HepG2 (cell line): Measurements from ENCODE around the gene ESR2. TPM values are rescaled to one million over a fixed set of nuclear protein-coding genes. Genes with fewer than 3 reads are reported as not detected.

Experiments
- ATF7 ChIP-seq, 2 experiments: fragments of 450-650 bp in 1 of 2; sonication (generic) in 1 of 2; formaldehyde crosslinking in 1 of 2; IDR thresholded peaks; 2 replicates each; pipeline versions ENCODE4 v1.4.0 to v1.6.1; 2016 to 2020; ENCODE audit warnings: antibody characterized with exemption in 1 of 2, mild to moderate bottlenecking in 1 of 2, missing genetic modification reagents in 1 of 2
- CBX2 ChIP-seq, 2 experiments: fragments of 200-600 bp in 1 of 2; sonication (generic); formaldehyde crosslinking in 1 of 2; IDR thresholded peaks; 2 replicates each; pipeline versions ENCODE4 v1.7.0 to v1.8.1; 2018 to 2022; ENCODE audit warnings: low read depth in 2 of 2, low read length in 1 of 2, mild to moderate bottlenecking in 1 of 2, missing genetic modification reagents in 1 of 2
- GABPB1 ChIP-seq: IDR thresholded peaks from 2 replicates; pipeline ENCODE4 v1.6.1; 2016; ENCODE audit warnings: mild to moderate bottlenecking, missing genetic modification reagents, moderate library complexity, missing compliant biosample characterization
- MTERF4 ChIP-seq: sonication (generic); formaldehyde crosslinking; IDR thresholded peaks from 2 replicates; pipeline ENCODE4 v1.8.0; 2023; ENCODE audit warnings: mild to moderate bottlenecking, missing genetic modification reagents
- MYPOP ChIP-seq: sonication (generic); formaldehyde crosslinking; IDR thresholded peaks from 2 replicates; pipeline ENCODE4 v1.8.1; 2023; ENCODE audit warnings: mild to moderate bottlenecking, moderate library complexity, missing genetic modification reagents
- NFE2 ChIP-seq: sonication (generic); formaldehyde crosslinking; IDR thresholded peaks from 2 replicates; pipeline ENCODE4 v1.4.0; 2020; ENCODE audit warnings: missing genetic modification reagents
- NFKB2 ChIP-seq: sonication (generic); formaldehyde crosslinking; IDR thresholded peaks from 2 replicates; pipeline ENCODE4 v1.4.0; 2020; ENCODE audit warnings: missing genetic modification reagents, borderline replicate concordance
- SMYD3 ChIP-seq: sonication (generic); formaldehyde crosslinking; IDR thresholded peaks from 2 replicates; pipeline ENCODE4 v1.8.1; 2023; ENCODE audit warnings: mild to moderate bottlenecking, missing genetic modification reagents
- UBTF ChIP-seq: sonication (generic); formaldehyde crosslinking; IDR thresholded peaks from 2 replicates; pipeline ENCODE4 v1.4.0; 2020; ENCODE audit warnings: mild to moderate bottlenecking, missing genetic modification reagents
- ZNF136 ChIP-seq: sonication (generic); formaldehyde crosslinking; IDR thresholded peaks from 2 replicates; pipeline ENCODE4 v1.8.1; 2022; ENCODE audit warnings: low read depth, mild to moderate bottlenecking, moderate library complexity, missing genetic modification reagents
- ZNF501 ChIP-seq: sonication (generic); formaldehyde crosslinking; IDR thresholded peaks from 2 replicates; pipeline ENCODE4 v1.5.1; 2020; ENCODE audit warnings: mild to moderate bottlenecking, moderate library complexity, missing genetic modification reagents
- ZNF570 ChIP-seq: sonication (generic); formaldehyde crosslinking; IDR thresholded peaks from 2 replicates; pipeline ENCODE4 v1.4.0; 2020; ENCODE audit warnings: mild to moderate bottlenecking, missing genetic modification reagents, borderline replicate concordance
- ZNF652 ChIP-seq: IDR thresholded peaks from 2 replicates; pipeline ENCODE4 v1.6.1; 2016; ENCODE audit warnings: low read depth, borderline replicate concordance
- ZSCAN25 ChIP-seq: sonication (generic); formaldehyde crosslinking; IDR thresholded peaks from 2 replicates; pipeline ENCODE4 v1.8.0; 2022; ENCODE audit warnings: mild to moderate bottlenecking, missing genetic modification reagents
- polyA plus RNA-seq, 8 experiments: library from polyadenylated mRNA; depleted of rRNA in 3 of 8; stranded (reverse) in 7 of 8; unstranded in 1 of 8; fragments of >200 nt; fragmentation: Illumina TruSeq in 4 of 8; extraction: Trizol in 4 of 8; gene quantifications; 2 replicates each; pipeline versions ENCODE4 v1.2.1 to v1.2.3, GENCODE V29; 2011 to 2016; ENCODE audit warnings: low read depth in 4 of 8, missing spikeins in 1 of 8, mixed read lengths in 1 of 8; ENCODE audit not compliant: insufficient read depth in 1 of 8
- total RNA-seq, 5 experiments: library from RNA; depleted of rRNA; stranded (reverse); fragments of >200 nt; fragmentation: Illumina TruSeq; extraction: Trizol; gene quantifications; 2 replicates each; pipeline ENCODE4 v1.2.3, GENCODE V29; 2016; ENCODE audit warnings: low read depth in 1 of 5
- TF ChIP-seq, protein P1 (sequence below): sonication (generic); formaldehyde crosslinking; IDR thresholded peaks from 2 replicates; pipeline ENCODE4 v1.4.0; 2020; ENCODE audit warnings: missing genetic modification reagents
- TF ChIP-seq, protein P2 (sequence below): sonication (generic); formaldehyde crosslinking; IDR thresholded peaks from 2 replicates; pipeline ENCODE4 v1.5.1; 2020; ENCODE audit warnings: mild to moderate bottlenecking, missing genetic modification reagents, moderate library complexity

Gene ESR2
- total and polyA plus RNA-seq, 2 of the 13 experiments (the other 11 are each of a cell fraction or from before 2014, with no cell fraction given), result 0.01 to 0.04 TPM

DNA sequence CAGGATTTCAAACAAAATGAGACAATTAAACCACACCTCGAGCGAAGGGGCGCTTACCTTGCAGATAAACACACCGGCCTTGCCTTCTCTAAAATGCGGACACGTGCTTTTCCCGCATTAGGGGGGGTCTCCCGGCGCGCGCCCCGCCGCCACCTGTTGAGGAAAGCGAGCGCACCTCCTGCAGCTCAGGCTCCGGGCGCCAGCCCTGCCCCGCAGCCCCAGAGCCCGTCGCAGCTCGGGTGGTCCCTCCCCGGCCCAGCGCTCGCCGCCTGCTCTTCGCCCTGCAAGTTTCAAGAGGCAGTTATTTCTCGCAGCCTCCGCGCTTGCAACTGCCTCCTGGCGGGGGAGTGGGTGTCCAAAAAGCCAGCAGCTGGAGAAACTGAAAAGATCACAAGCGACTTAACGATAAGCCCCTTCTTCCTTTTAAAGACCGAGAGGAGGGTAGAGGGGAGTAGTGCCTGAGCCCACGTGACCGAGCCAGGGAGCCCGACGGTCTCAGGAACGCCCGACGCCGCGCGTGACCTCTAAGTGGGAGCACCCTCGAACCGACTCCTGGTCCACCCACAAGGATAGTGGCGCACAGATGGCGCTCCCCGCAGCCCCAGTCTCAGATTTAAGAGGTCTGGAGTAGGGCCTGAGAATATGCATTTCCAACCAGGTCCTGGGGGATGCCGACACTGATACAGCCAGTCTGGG, at the start of gene ESR2 (continued):
- TF ChIP-seq ZNF136 (CRISPR knock-in tag) (no peak), MTERF4 (CRISPR knock-in tag) (no peak), ZSCAN25 (CRISPR knock-in tag) (no peak), NFKB2 (CRISPR knock-in tag) (0 out of 2 replicates have a peak, but pooled peaks have one; percentile 14), MYPOP (peak; percentile 17; the same call in 1 of the 2 replicates), UBTF (0 out of 2 replicates have a peak, but pooled peaks have one; percentile 11), ZNF570 (CRISPR knock-in tag) (no peak), ZNF652 (CRISPR knock-in tag) (no peak), CBX2 (IDR thresholded peaks at IDR 0.05; ENCODE audit: low read depth, low read length) (no peak), CBX2 (CRISPR knock-in tag; IDR thresholded peaks at IDR 0.05; ENCODE audit: low read depth) (no peak), SMYD3 (CRISPR knock-in tag) (no peak), GABPB1 (CRISPR knock-in tag) (peak; percentile 22; the same call in 1 of the 2 replicates), ATF7 (IDR thresholded peaks at IDR 0.05) (no peak), ATF7 (CRISPR knock-in tag; IDR thresholded peaks at IDR 0.05) (no peak), NFE2 (CRISPR knock-in tag) (no peak), ZNF501 (CRISPR knock-in tag) (peak; percentile 79; the same call in 1 of the 2 replicates)
- TF ChIP-seq, protein P1, sequence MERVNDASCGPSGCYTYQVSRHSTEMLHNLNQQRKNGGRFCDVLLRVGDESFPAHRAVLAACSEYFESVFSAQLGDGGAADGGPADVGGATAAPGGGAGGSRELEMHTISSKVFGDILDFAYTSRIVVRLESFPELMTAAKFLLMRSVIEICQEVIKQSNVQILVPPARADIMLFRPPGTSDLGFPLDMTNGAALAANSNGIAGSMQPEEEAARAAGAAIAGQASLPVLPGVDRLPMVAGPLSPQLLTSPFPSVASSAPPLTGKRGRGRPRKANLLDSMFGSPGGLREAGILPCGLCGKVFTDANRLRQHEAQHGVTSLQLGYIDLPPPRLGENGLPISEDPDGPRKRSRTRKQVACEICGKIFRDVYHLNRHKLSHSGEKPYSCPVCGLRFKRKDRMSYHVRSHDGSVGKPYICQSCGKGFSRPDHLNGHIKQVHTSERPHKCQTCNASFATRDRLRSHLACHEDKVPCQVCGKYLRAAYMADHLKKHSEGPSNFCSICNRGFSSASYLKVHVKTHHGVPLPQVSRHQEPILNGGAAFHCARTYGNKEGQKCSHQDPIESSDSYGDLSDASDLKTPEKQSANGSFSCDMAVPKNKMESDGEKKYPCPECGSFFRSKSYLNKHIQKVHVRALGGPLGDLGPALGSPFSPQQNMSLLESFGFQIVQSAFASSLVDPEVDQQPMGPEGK (CRISPR knock-in tag), result peak; percentile 49; the same call in 1 of the 2 replicates
- TF ChIP-seq, protein P2, sequence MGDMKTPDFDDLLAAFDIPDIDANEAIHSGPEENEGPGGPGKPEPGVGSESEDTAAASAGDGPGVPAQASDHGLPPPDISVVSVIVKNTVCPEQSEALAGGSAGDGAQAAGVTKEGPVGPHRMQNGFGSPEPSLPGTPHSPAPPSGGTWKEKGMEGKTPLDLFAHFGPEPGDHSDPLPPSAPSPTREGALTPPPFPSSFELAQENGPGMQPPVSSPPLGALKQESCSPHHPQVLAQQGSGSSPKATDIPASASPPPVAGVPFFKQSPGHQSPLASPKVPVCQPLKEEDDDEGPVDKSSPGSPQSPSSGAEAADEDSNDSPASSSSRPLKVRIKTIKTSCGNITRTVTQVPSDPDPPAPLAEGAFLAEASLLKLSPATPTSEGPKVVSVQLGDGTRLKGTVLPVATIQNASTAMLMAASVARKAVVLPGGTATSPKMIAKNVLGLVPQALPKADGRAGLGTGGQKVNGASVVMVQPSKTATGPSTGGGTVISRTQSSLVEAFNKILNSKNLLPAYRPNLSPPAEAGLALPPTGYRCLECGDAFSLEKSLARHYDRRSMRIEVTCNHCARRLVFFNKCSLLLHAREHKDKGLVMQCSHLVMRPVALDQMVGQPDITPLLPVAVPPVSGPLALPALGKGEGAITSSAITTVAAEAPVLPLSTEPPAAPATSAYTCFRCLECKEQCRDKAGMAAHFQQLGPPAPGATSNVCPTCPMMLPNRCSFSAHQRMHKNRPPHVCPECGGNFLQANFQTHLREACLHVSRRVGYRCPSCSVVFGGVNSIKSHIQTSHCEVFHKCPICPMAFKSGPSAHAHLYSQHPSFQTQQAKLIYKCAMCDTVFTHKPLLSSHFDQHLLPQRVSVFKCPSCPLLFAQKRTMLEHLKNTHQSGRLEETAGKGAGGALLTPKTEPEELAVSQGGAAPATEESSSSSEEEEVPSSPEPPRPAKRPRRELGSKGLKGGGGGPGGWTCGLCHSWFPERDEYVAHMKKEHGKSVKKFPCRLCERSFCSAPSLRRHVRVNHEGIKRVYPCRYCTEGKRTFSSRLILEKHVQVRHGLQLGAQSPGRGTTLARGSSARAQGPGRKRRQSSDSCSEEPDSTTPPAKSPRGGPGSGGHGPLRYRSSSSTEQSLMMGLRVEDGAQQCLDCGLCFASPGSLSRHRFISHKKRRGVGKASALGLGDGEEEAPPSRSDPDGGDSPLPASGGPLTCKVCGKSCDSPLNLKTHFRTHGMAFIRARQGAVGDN (CRISPR knock-in tag), result peak; percentile 60
